HEK293 (cell line): Measurements from ENCODE around the gene NEU4.

ENCODE experiments used
- CTCF ChIA-PET: fragments of 350-600 bp; formaldehyde crosslinking; extraction: SDS; loops from one replicate; lab custom pipeline; 2021; ENCODE audit warnings: antibody characterized with exemption; lab: Yijun Ruan, JAX
- POLR2A ChIA-PET: fragments of 300-600 bp; formaldehyde crosslinking; extraction: SDS; loops from one replicate; lab custom pipeline; 2020; ENCODE audit warnings: antibody characterized with exemption, inconsistent platforms; lab: Yijun Ruan, JAX
- H3K27ac ChIP-seq: fragments of 200-500 bp; sonication (Bioruptor generic); 2 replicates; pipeline ENCODE4 v1.5.1; 2014; ENCODE audit warnings: low read depth, low read length, control low read depth, inconsistent platforms; ENCODE audit errors: extremely low read depth
- H3K36me3 ChIP-seq, 2 experiments: fragments of 200-500 bp in 1 of 2; sonication (Bioruptor generic) in 1 of 2; 1 replicate in 1 of 2; 2 replicates in 1 of 2; pipeline ENCODE4 v1.5.1; 2014 to 2017; ENCODE audit warnings: inconsistent platforms in 2 of 2, low read length in 2 of 2; ENCODE audit not compliant: control insufficient read depth in 2 of 2, insufficient read depth in 1 of 2
- H3K4me1 ChIP-seq: fragments of 200-500 bp; sonication (Bioruptor generic); 2 replicates; pipeline ENCODE4 v1.5.1; 2014; ENCODE audit warnings: mild to moderate bottlenecking, low read length, inconsistent platforms; ENCODE audit not compliant: control insufficient read depth, insufficient read depth
- H3K4me3 ChIP-seq: 2 replicates; pipeline ENCODE4 v1.5.1; 2011; ENCODE audit warnings: low read depth, mild to moderate bottlenecking, control low read depth, low read length, moderate library complexity
- H3K9me3 ChIP-seq: fragments of 200-500 bp; sonication (Bioruptor generic); 2 replicates; pipeline ENCODE4 v1.5.1; 2014; ENCODE audit warnings: low read depth, low read length, inconsistent platforms; ENCODE audit not compliant: control insufficient read depth, insufficient read depth
- ATF2 ChIP-seq: fragments of 450-650 bp; formaldehyde crosslinking; IDR thresholded peaks from 2 replicates; pipeline ENCODE4 v1.5.1; 2016; ENCODE audit warnings: missing biosample characterization, missing genetic modification characterization, low read depth
- EGR2 ChIP-seq: fragments of 450-650 bp; formaldehyde crosslinking; IDR thresholded peaks from 2 replicates; pipeline ENCODE4 v1.5.1; 2016; ENCODE audit warnings: low read depth, missing biosample characterization, missing genetic modification characterization
- KLF10 ChIP-seq: fragments of 450-650 bp; IDR thresholded peaks from 2 replicates; pipeline ENCODE4 v1.5.1; 2018; ENCODE audit warnings: missing biosample characterization, mild to moderate bottlenecking, missing genetic modification characterization
- SETDB1 ChIP-seq: IDR thresholded peaks from one replicate; pipeline ENCODE4 v1.6.1; 2017; ENCODE audit warnings: mild to moderate bottlenecking, low read length, moderate library complexity, mixed read lengths; ENCODE audit not compliant: insufficient read length
- SP2 ChIP-seq: fragments of 450-650 bp; formaldehyde crosslinking; IDR thresholded peaks from 2 replicates; pipeline ENCODE4 v1.5.1; 2016; ENCODE audit warnings: missing biosample characterization, missing genetic modification characterization
- WT1 ChIP-seq: fragments of 450-650 bp; formaldehyde crosslinking; IDR thresholded peaks from 2 replicates; pipeline ENCODE4 v1.5.1; 2016; ENCODE audit warnings: missing biosample characterization, missing genetic modification characterization
- ZNF10 ChIP-seq: fragments of 450-650 bp; formaldehyde crosslinking; IDR thresholded peaks from 2 replicates; pipeline ENCODE4 v1.5.1; 2017; ENCODE audit warnings: missing biosample characterization, missing genetic modification characterization
- ZNF133 ChIP-seq: fragments of 450-650 bp; formaldehyde crosslinking; IDR thresholded peaks from 2 replicates; pipeline ENCODE4 v1.5.1; 2016; ENCODE audit warnings: missing biosample characterization, missing genetic modification characterization
- ZNF19 ChIP-seq: fragments of 450-650 bp; formaldehyde crosslinking; IDR thresholded peaks from 2 replicates; pipeline ENCODE4; 2016; ENCODE audit warnings: missing biosample characterization, missing genetic modification characterization, low read depth
- ZNF311 ChIP-seq: fragments of 450-650 bp; formaldehyde crosslinking; IDR thresholded peaks from 2 replicates; pipeline ENCODE4 v1.5.1; 2017; ENCODE audit warnings: missing biosample characterization, missing genetic modification characterization, borderline replicate concordance
- ZNF549 ChIP-seq: fragments of 450-650 bp; IDR thresholded peaks from 2 replicates; pipeline ENCODE4 v1.5.1; 2018; ENCODE audit warnings: missing biosample characterization, missing genetic modification characterization, mild to moderate bottlenecking, inconsistent platforms, moderate library complexity
- ZNF555 ChIP-seq: fragments of 450-650 bp; formaldehyde crosslinking; conservative IDR thresholded peaks from 2 replicates; pipeline ENCODE4 v1.5.1; 2017; ENCODE audit warnings: missing biosample characterization, mild to moderate bottlenecking, missing genetic modification characterization, inconsistent platforms
- ZNF560 ChIP-seq: fragments of 450-650 bp; formaldehyde crosslinking; IDR thresholded peaks from 2 replicates; pipeline ENCODE4 v1.5.1; 2017; ENCODE audit warnings: missing biosample characterization, missing genetic modification characterization, borderline replicate concordance
- ZNF561 ChIP-seq: fragments of 450-650 bp; IDR thresholded peaks from 2 replicates; pipeline ENCODE4 v1.5.1; 2018; ENCODE audit warnings: missing biosample characterization, missing genetic modification characterization, borderline replicate concordance
- ZNF626 ChIP-seq: fragments of 450-650 bp; sonication (Bioruptor Pico); formaldehyde crosslinking; IDR thresholded peaks from 2 replicates; pipeline ENCODE4 v1.5.1; 2018; ENCODE audit warnings: missing biosample characterization, missing genetic modification characterization, inconsistent platforms
- ZNF785 ChIP-seq: fragments of 450-650 bp; formaldehyde crosslinking; IDR thresholded peaks from 2 replicates; pipeline ENCODE4 v1.5.1; 2016; ENCODE audit warnings: missing biosample characterization, missing genetic modification characterization
- TF ChIP-seq, protein P1 (sequence below): fragments of 450-650 bp; formaldehyde crosslinking; IDR thresholded peaks from 2 replicates; pipeline ENCODE4 v1.5.1; 2016; ENCODE audit warnings: missing biosample characterization, missing genetic modification characterization
- TF ChIP-seq, protein P2 (sequence below): fragments of 450-650 bp; formaldehyde crosslinking; IDR thresholded peaks from 2 replicates; pipeline ENCODE4 v1.5.1; 2016; ENCODE audit warnings: missing biosample characterization, missing genetic modification characterization, borderline replicate concordance

The NEU4 gene

GRCh38 chr2:241760301-241760771 lies 48.7 kb upstream of the NEU4 start:
- Histone ChIP-seq H3K4me3 (no peak overlapping the region), H3K9me3 (no peaks in the 10 kb centered on the region)
- CTCF ChIA-PET = no interaction called here
- TF ChIP-seq ZNF561 (tag by site-specific recombination) = no peak
- TF ChIP-seq, protein P1, sequence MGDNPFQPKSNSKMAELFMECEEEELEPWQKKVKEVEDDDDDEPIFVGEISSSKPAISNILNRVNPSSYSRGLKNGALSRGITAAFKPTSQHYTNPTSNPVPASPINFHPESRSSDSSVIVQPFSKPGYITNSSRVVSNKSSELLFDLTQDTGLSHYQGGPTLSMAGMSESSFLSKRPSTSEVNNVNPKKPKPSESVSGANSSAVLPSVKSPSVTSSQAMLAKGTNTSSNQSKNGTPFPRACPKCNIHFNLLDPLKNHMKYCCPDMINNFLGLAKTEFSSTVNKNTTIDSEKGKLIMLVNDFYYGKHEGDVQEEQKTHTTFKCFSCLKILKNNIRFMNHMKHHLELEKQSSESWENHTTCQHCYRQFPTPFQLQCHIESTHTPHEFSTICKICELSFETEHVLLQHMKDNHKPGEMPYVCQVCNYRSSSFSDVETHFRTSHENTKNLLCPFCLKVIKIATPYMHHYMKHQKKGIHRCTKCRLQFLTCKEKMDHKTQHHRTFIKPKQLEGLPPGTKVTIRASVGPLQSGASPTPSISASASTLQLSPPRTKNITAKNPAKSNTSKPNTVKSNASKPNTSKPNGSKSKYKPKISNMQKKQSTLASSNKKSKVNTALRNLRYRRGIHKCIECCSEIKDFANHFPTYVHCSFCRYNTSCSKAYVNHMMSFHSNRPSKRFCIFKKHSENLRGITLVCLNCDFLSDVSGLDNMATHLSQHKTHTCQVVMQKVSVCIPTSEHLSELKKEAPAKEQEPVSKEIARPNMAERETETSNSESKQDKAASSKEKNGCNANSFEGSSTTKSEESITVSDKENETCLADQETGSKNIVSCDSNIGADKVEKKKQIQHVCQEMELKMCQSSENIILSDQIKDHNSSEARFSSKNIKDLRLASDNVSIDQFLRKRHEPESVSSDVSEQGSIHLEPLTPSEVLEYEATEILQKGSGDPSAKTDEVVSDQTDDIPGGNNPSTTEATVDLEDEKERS = 0 out of 2 replicates have a peak, but pooled peaks have one; percentile 59
- peak; percentile 41 for TF ChIP-seq SETDB1
- TF ChIP-seq ZNF10 (tag by site-specific recombination) = peak; percentile 100
- 0 out of 2 replicates have a peak, but pooled peaks have one; percentile 14 for TF ChIP-seq EGR2
- no peak for TF ChIP-seq SP2
- TF ChIP-seq, all 188 proteins: peak for 4
- no peak overlapping the region for H3K27ac ChIP-seq
- POLR2A ChIA-PET = no interaction called here
- H3K4me1 ChIP-seq = peaks cover 2% of the 10 kb centered on the region; the same call in 1 of the 2 replicates
- peaks cover 0 to 32% of the 10 kb centered on the region in 2 experiments; a peak in 2 of 3 replicates for H3K36me3 ChIP-seq

DNA sequence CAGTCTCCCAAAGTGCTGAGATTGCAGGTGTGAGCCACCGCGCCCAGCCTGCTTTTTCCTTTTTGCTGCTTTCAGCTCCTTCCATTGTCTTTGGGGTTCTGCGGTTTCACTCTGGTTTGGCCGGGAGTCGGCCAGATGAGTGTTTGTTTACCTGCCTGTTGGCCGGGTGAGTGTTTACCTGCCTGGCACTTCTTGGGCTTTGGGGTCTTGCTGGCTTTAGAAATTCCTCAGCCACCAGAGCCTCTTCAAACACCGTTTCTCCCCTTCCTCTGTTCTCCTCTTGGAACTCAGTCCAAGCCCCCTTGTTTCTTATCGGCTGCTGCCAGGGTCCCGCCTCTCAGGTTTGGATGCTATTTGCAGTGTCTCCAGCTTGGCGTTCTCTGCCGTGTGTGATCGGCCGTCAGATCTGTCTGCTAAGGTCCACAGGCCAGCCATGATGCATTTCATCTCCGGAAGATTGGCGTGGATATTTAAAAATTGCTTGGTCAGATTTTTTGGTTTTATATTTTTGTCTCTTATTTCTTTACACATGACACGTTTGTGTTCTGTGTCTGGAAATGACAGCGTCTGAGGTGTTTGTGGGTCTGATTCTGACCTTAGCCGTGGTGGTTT lies 46.6 kb upstream of the NEU4 start:
- Histone ChIP-seq H3K4me1 (peaks cover 2% of the 10 kb centered on the region; the same call in 1 of the 2 replicates), H3K36me3 (peaks cover 0 to 15% of the 10 kb centered on the region in 2 experiments; a peak in 2 of 3 replicates), H3K27ac (no peak overlapping the region), H3K4me3 (no peak overlapping the region), H3K9me3 (no peaks in the 10 kb centered on the region)
- POLR2A ChIA-PET = interaction anchor here (1.4 kb wide), 1 partner anchor 13 kb away, joined by 3 read pairs; no protein-coding TSS in a partner anchor
- TF ChIP-seq ZNF785 (tag by site-specific recombination) (no peak), ZNF560 (tag by site-specific recombination) (no peak), WT1 (no peak), ZNF133 (no peak), ZNF19 (no peak), ZNF549 (tag by site-specific recombination) (no peak), KLF10 (no peak), ATF2 (no peak), ZNF626 (tag by site-specific recombination) (no peak), ZNF555 (tag by site-specific recombination) (no peak), ZNF311 (tag by site-specific recombination) (no peak)
- TF ChIP-seq, protein P2, sequence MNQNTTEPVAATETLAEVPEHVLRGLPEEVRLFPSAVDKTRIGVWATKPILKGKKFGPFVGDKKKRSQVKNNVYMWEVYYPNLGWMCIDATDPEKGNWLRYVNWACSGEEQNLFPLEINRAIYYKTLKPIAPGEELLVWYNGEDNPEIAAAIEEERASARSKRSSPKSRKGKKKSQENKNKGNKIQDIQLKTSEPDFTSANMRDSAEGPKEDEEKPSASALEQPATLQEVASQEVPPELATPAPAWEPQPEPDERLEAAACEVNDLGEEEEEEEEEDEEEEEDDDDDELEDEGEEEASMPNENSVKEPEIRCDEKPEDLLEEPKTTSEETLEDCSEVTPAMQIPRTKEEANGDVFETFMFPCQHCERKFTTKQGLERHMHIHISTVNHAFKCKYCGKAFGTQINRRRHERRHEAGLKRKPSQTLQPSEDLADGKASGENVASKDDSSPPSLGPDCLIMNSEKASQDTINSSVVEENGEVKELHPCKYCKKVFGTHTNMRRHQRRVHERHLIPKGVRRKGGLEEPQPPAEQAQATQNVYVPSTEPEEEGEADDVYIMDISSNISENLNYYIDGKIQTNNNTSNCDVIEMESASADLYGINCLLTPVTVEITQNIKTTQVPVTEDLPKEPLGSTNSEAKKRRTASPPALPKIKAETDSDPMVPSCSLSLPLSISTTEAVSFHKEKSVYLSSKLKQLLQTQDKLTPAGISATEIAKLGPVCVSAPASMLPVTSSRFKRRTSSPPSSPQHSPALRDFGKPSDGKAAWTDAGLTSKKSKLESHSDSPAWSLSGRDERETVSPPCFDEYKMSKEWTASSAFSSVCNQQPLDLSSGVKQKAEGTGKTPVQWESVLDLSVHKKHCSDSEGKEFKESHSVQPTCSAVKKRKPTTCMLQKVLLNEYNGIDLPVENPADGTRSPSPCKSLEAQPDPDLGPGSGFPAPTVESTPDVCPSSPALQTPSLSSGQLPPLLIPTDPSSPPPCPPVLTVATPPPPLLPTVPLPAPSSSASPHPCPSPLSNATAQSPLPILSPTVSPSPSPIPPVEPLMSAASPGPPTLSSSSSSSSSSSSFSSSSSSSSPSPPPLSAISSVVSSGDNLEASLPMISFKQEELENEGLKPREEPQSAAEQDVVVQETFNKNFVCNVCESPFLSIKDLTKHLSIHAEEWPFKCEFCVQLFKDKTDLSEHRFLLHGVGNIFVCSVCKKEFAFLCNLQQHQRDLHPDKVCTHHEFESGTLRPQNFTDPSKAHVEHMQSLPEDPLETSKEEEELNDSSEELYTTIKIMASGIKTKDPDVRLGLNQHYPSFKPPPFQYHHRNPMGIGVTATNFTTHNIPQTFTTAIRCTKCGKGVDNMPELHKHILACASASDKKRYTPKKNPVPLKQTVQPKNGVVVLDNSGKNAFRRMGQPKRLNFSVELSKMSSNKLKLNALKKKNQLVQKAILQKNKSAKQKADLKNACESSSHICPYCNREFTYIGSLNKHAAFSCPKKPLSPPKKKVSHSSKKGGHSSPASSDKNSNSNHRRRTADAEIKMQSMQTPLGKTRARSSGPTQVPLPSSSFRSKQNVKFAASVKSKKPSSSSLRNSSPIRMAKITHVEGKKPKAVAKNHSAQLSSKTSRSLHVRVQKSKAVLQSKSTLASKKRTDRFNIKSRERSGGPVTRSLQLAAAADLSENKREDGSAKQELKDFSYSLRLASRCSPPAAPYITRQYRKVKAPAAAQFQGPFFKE (tag by site-specific recombination) = no peak
- CTCF ChIA-PET = no interaction called here
